GM19467 (cell line): Measurements from ENCODE around the gene RABL6.
"Not testable (repeated sequence)": the region's sequence is repeated elsewhere in the genome, so short reads cannot be mapped to it uniquely, and the experiment has no call there.

Experiments used
- ATAC-seq: cut with Tn5 transposase; IDR thresholded peaks from one replicate; pipeline ENCODE4 v1.9.1; 2021; ENCODE audit warnings: mild to moderate bottlenecking, moderate library complexity; ENCODE audit not compliant: unreplicated experiment

Gene RABL6

GRCh38 chr9:136807281-136808074, at the start of gene RABL6:
RABL6 (plus strand) TSS chr9:136807948; CDS start chr9:136808197, 249 bp downstream.
- peak; percentile 56 for ATAC-seq

GRCh38 chr9:136759001-136759400, 48.7 kb upstream of the RABL6 start:
- ATAC-seq, result no peak

GRCh38 chr9:136759436-136760325, 48.1 kb upstream of the RABL6 start:
- no peak for ATAC-seq

GRCh38 chr9:136760424-136760823, 47.3 kb upstream of the RABL6 start:
- no peak for ATAC-seq

- not testable (repeated sequence) for ATAC-seq
Observed at GRCh38 chr9:136760834-136761544, 46.8 kb upstream of the RABL6 start.

- no peak for ATAC-seq
Observed at GRCh38 chr9:136761545-136761981, 46.2 kb upstream of the RABL6 start.

- ATAC-seq, result no peak
Observed at GRCh38 chr9:136762221-136762691, 45.5 kb upstream of the RABL6 start.

GRCh38 chr9:136762915-136763648, 44.7 kb upstream of the RABL6 start:
- ATAC-seq, result no peak

GRCh38 chr9:136763649-136764035, 44.1 kb upstream of the RABL6 start:
- ATAC-seq, result no peak

GRCh38 chr9:136764301-136764891, 43.4 kb upstream of the RABL6 start, which contains the start of gene LCN15:
LCN15 (minus strand) TSS chr9:136764518; CDS start chr9:136764488, 30 bp downstream.
- no peak for ATAC-seq

- ATAC-seq, result no peak
Observed at GRCh38 chr9:136765041-136765440, 42.7 kb upstream of the RABL6 start.

- not testable (repeated sequence) for ATAC-seq
Observed at GRCh38 chr9:136765745-136766409, 41.9 kb upstream of the RABL6 start.

GRCh38 chr9:136766410-136767120, 41.2 kb upstream of the RABL6 start:
- ATAC-seq, result not testable (repeated sequence)

GRCh38 chr9:136769710-136770191, 38.0 kb upstream of the RABL6 start:
- ATAC-seq, result no peak

GRCh38 chr9:136771907-136772415, 35.8 kb upstream of the RABL6 start:
- ATAC-seq, result no peak

GRCh38 chr9:136773386-136774044, 34.2 kb upstream of the RABL6 start:
- no peak for ATAC-seq

GRCh38 chr9:136774416-136775045, 33.2 kb upstream of the RABL6 start:
- ATAC-seq, result no peak
